A549 (cell line): ENCODE results near the gene CDC42BPB.

Source experiments
- BCL3 ChIP-seq: fragments of >200 bp; sonication (Bioruptor Twin); formaldehyde crosslinking; IDR thresholded peaks from 3 replicates; pipeline ENCODE4 v1.6.1; 2016
- BHLHE40 ChIP-seq: IDR thresholded peaks from 2 replicates; pipeline ENCODE4 v1.6.1; 2012; ENCODE audit warnings: low read depth, low read length, inconsistent platforms
- CEBPB ChIP-seq, 2 experiments: fragments of >200 bp in 1 of 2; sonication (Bioruptor Twin) in 1 of 2; formaldehyde crosslinking in 1 of 2; IDR thresholded peaks; 2 replicates each; pipeline ENCODE4 v1.6.1; 2012 to 2016
- CTCF ChIP-seq: fragments of >200 bp; sonication (Bioruptor Twin); formaldehyde crosslinking; IDR thresholded peaks from 3 replicates; pipeline ENCODE4 v1.5.1; 2016
- EP300 ChIP-seq, 2 experiments: fragments of >200 bp; sonication (Bioruptor Twin); formaldehyde crosslinking; IDR thresholded peaks; 2 replicates in 1 of 2; 3 replicates in 1 of 2; pipeline ENCODE4 v1.6.1; 2016 to 2017
- JUN ChIP-seq, 2 experiments: fragments of >200 bp; sonication (Bioruptor Twin); formaldehyde crosslinking; IDR thresholded peaks; 2 replicates in 1 of 2; 3 replicates in 1 of 2; pipeline ENCODE4 v1.6.1; 2016 to 2017
- PHF8 ChIP-seq: fragments of 200-600 bp; sonication (generic); IDR thresholded peaks from 2 replicates; pipeline ENCODE4 v1.6.1; 2016; ENCODE audit warnings: low read depth, mild to moderate bottlenecking, antibody characterized with exemption, moderate library complexity, borderline replicate concordance
- POLR2A ChIP-seq: IDR thresholded peaks from 2 replicates; pipeline ENCODE4 v1.6.1; 2012; ENCODE audit warnings: mild to moderate bottlenecking, low read length
- POLR2AphosphoS2 ChIP-seq: conservative IDR thresholded peaks from 2 replicates; pipeline ENCODE4 v1.6.1; 2012; ENCODE audit warnings: low read length, improper control_type of control experiment, inconsistent platforms
- RNF2 ChIP-seq: fragments of 200-600 bp; sonication (generic); IDR thresholded peaks from 2 replicates; pipeline ENCODE4 v1.6.1; 2016; ENCODE audit warnings: low read depth, mild to moderate bottlenecking, antibody characterized with exemption, moderate library complexity, borderline replicate concordance

GRCh38 chr14:103089386-103090335, 32.3 kb upstream of the CDC42BPB start:
- no peak for TF ChIP-seq CTCF
- no peak for TF ChIP-seq BHLHE40
- no peak for TF ChIP-seq EP300 (IDR thresholded peaks at IDR 0.05)
- TF ChIP-seq POLR2A, result no peak
- TF ChIP-seq CEBPB (IDR thresholded peaks at IDR 0.05), result no peak
- TF ChIP-seq POLR2AphosphoS2, result no peak
- no peak for TF ChIP-seq PHF8
- TF ChIP-seq RNF2, result no peak
- no peak for TF ChIP-seq JUN (IDR thresholded peaks at IDR 0.05)
- no peak for TF ChIP-seq BCL3
